HG02981 (cell line): Measurements from ENCODE around the gene TAP2.
"Not testable (repeated sequence)": the region's sequence is repeated elsewhere in the genome, so short reads cannot be mapped to it uniquely, and the experiment has no call there.

Experiments used
- ATAC-seq: cut with Tn5 transposase; IDR thresholded peaks from one replicate; pipeline ENCODE4 v1.9.1; 2021; ENCODE audit warnings: mild to moderate bottlenecking, moderate library complexity; ENCODE audit not compliant: unreplicated experiment

The TAP2 gene

DNA sequence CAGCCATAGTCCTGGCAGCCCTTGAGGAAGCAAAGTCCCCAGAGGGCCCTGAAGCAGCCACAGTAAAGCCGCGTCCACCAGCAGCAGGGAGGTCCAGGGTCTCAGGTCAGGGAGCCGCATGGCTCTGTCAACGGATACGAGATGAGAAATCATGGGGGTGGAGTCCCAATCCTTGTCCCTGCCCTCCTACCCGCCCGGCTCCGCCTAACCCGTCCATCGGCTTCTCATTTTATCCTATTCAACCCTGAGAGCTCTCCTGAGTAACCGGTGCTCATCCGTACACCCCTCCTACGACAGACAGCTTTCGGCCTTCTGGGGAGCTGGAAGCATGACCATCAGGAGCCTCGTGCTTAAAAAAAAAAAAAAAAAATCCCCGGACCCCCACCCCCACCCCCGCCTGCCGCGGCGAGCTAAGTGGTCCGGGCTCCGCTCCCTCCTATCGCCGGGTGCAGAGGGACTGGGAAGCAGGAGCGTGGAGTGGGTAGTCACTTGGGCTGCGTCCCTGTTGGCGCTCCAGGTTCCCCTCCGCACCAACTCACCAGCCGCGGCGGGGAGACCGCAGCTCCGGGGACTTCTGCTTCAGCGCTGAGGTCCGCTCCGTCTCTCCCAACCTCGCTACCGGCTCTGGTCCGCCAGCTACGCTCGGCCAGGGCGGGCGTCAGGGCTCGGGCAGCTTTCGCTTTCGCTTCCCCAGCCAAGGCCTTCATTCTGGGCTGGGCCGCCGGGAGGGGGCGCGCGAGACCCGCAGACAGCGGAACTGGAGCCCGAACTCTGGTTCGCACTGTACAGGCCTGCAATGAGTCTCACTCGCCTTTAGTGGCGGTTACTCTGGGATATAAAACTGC, at the start of gene TAP2:
Gene TAP2 (minus strand): TSS at position 626 of the 845 bp plus-strand sequence. CDS start 506 bp downstream, at position 120.
- peak; percentile 76 for ATAC-seq

DNA sequence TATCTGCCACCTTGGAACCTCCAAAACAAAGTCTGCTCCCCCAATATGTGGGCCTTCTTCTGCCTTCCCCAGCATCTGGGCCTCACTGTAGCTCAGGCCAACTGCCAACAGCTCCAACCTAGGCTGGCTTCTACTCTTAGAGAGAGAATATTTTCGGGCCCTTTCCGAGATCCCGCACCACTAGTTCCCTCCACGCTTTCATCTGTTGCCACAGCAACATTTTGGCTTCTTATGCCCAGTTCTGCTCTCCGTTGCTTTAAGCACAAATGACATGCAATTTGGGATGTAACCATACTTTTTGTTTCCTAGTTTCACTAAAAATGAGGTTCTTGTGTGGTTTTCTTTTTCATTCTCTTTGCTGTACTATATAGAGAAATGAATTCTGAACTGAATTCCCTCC, 49.1 kb upstream of the TAP2 start:
- ATAC-seq, result no peak

DNA sequence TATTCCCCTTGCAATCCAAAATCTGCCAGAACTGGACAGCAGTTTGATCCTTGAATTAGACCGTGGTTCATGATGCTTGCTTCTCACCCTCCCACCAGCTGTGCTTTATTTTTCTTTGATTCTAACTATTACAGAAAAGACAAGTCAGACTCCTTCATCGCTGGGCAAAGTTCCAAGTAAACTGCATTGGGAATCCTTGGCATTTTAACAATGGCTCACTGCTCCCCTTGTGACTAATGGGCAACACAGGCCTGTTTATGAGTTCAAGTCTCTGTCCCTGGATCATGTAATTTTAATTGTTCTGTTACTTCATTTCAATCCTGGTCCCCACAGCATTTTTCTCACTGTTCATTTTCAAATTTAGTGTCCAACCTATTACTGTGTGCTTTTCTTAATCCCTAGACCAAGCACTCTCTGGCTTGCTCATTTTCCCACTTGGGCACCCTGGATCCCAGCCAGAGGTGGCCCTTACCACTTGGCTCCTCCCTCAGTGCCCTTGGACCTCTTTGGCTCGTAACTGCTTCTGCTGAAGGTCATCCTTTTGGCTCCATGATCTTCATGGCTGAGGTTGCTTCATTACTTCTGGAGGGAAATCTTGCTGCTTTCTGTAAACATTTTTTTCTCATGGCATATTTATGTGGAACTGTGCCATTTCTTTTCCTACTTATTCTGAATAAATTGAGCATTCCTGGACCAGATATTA, 48.3 kb upstream of the TAP2 start:
- ATAC-seq, result no peak

- no peak for ATAC-seq
Observed at GRCh38 chr6:32885698-32886286, 47.3 kb upstream of the TAP2 start.

- no peak for ATAC-seq
Observed at GRCh38 chr6:32883789-32884188, 45.2 kb upstream of the TAP2 start.

- no peak for ATAC-seq
Observed at GRCh38 chr6:32882879-32883250, 44.3 kb upstream of the TAP2 start.

DNA sequence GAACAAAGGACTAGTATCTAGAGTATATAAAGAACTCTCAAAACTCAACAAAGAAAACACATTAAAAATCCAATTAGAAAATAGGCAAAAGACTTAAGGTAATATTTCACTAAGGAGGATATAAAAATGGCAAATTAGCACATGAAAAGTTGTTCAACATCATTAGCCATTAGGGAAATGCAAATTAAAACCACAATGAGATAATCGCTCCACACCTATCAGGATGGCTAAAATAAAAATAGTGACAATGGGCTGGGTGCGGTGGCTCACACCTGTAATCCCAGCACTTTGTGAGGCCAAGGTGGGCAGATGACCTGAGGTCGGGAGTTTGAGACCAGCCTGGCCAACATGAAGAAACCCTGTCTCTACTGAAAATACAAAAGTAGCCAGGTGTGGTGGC, 42.4 kb upstream of the TAP2 start:
- ATAC-seq, result not testable (repeated sequence)

DNA sequence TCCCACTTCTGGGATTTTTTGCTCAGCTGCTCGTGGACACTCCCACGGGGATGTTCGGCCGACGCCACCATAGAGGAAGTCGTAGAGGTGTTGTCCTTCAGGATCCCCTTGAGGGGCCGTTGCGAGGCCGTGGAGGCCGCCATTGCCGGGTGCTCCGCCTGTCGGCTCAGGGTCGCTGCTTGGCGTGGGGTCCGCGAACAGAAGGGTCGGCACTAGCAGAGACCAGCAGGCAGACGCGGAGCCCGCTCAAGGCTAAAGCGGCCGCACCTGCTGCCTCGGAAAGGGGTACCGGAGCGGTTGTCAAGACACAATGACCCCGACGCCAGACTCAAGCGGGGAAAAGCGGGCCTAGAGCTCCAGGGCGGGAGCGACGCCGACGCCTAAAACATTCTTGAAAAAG, 41.2 kb upstream of the TAP2 start:
- ATAC-seq, result no peak

DNA sequence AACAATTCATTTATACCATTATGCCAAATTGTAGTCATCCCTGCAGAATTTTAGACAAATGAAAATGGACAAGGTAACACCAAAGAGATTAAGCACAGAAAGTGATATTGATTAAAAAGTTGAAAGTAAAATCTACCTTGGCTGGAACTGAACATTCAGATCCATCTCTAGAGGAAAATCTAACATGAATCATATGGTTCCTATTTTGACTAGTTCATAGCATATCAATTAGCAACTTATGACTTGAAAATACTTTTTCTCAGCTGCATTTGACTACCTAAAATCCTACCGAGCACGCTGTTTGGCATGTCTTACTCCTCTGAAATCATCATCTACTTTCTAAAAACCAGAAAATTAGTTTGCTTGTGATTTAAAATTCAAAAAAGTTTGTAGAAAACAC, 38.1 kb upstream of the TAP2 start:
- no peak for ATAC-seq

DNA sequence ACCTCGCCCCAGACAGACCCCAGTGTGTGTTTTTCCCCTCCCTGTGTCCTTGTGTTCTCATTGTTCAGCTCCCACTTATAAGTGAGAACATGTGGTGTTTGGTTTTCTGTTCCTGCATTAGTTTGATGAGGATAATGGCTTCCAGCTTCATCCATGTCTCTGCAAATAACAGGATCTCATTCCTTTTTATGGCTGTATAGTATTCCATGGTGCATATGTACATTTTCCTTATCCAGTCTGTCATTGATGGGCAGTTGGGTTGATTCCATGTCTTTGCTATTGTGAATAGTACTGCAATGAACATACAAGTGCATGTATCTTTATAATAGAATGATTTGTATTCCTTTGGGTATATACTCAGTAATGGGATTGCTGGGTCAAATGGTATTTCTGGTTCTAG, 35.4 kb upstream of the TAP2 start:
- not testable (repeated sequence) for ATAC-seq

- no peak for ATAC-seq
Observed at GRCh38 chr6:32868257-32868788, 29.8 kb upstream of the TAP2 start.

GRCh38 chr6:32867554-32868256, 29.2 kb upstream of the TAP2 start:
- no peak for ATAC-seq

DNA sequence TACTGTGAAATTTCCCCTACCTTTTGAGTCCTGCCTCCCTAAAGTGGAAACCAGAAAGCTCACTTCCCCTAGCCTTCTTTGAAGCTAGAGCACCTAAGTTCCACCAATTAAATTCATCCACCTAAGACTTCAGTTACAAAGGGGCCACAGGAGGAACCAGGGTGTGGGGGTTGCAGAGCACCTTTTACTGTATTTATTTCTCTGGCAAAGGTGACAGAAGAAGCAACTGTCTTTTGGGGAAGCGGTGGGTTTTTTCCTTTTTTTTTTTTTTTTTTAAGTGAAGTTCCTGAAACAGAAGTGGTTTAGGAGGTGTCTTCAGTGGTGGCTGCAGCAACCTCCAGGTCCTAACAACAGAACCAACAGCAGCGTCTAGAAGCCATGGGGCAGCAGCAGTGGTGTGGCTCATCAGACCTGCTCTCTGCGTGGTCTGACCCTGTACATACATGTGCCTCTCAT, 28.5 kb upstream of the TAP2 start:
- ATAC-seq, result no peak

- no peak for ATAC-seq
Observed at GRCh38 chr6:32865724-32866443, 27.3 kb upstream of the TAP2 start.

- no peak for ATAC-seq
Observed at GRCh38 chr6:32862725-32863124, 24.2 kb upstream of the TAP2 start.

DNA sequence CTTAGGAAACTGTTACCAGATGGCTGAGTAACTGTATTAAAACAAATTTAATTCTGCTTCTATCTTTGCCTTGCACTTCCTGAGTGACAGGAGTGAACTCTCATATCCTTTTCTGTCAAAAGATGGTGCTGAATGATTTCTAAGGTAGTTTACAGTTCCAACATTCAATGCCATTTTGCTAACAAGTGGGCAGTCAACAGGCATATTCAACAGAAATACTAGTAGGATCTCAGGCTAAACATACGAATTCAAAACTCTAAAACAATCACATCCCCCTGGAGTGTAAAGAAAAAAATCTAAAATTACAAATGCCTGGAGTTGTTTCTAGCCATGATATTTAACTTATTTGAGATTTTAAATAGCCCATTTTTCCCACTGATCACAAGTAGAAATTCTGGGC, 22.1 kb upstream of the TAP2 start:
- ATAC-seq, result no peak

GRCh38 chr6:32858194-32858593, 19.7 kb upstream of the TAP2 start:
- ATAC-seq, result no peak

- ATAC-seq, result no peak
Observed at GRCh38 chr6:32857156-32857891, 18.8 kb upstream of the TAP2 start.

- ATAC-seq, result no peak
Observed at GRCh38 chr6:32855467-32856174, 17.1 kb upstream of the TAP2 start.
